ENCODE data around the gene CAMTA1. TPM values are rescaled to one million over a fixed set of nuclear protein-coding genes. Genes with fewer than 3 reads are reported as not detected.
A peak's percentile ranks its signal among the peaks of the same experiment; 100 is the strongest.

CAMTA1 gene
- total RNA-seq, 1 donor from 2014 or later: 47.9 TPM

DNA sequence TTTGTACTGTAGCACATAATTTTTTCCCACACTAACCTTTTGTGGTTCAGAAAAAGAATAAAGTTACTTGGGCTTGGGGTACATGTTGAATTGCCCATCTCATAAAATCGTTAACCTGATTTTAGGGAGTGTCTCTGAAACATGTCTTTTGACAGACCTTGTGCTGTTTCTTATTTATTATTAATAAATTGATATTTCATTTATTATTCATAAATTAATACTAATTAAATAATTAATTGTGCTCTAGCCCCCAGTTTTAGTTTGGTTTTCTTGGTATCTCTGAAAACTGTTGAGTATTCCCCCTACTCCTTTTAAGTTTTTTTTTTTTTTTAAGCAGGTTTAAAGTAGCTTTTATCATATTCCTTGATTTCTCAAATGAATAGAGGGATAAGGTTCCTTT is 27.9 kb downstream of the CAMTA1 start:
- no peak for ATAC-seq
- H3K4me1 ChIP-seq: peaks cover 6% of the 10 kb centered on the region
- no peaks in the 10 kb centered on the region for H3K9me3 ChIP-seq
- no peak for DNase-seq
- intact Hi-C loops (cut with DNase I): no loop called here
- no peaks in the 10 kb centered on the region for H3K27me3 ChIP-seq (ENCODE audit: low read depth)
- no peak overlapping the region for H3K4me3 ChIP-seq
- no peak overlapping the region for H3K27ac ChIP-seq
- H3K36me3 ChIP-seq: no peaks in the 10 kb centered on the region
- TF ChIP-seq CTCF (IDR thresholded peaks at IDR 0.05): no peak

DNA sequence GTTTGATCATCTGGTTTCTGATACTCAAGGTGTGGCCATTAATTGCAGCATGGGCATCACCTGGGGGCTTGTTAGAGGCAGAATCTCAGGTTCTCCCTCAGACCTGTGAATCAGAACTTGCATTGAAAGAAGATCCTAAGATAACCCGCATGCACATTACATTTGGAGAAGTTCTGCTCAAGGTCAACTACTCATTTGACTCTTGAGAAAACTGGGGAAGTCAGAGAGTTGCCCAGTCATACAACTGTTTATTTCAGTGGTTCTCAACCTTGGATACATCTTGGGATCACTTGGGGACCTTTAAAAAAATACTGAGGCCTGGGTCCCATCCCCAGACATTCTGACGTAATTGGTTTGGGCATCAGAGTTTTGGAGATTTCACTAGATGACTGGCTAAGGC is 30.5 kb downstream of the CAMTA1 start:
- no peaks in the 10 kb centered on the region for H3K27me3 ChIP-seq (ENCODE audit: low read depth)
- ATAC-seq: no peak
- H3K36me3 ChIP-seq: no peaks in the 10 kb centered on the region
- no peak for DNase-seq
- H3K9me3 ChIP-seq: no peaks in the 10 kb centered on the region
- no peak overlapping the region for H3K27ac ChIP-seq
- peaks cover 28% of the 10 kb centered on the region for H3K4me1 ChIP-seq
- H3K4me3 ChIP-seq: no peak overlapping the region
- intact Hi-C loops (cut with DNase I): no loop called here
- TF ChIP-seq CTCF (IDR thresholded peaks at IDR 0.05): no peak

GRCh38 chr1:6819246-6820040 is 34.2 kb downstream of the CAMTA1 start:
- ATAC-seq (peak in 1 of 2 donors; percentile 33), DNase-seq (no peak)
- no peak for TF ChIP-seq CTCF (IDR thresholded peaks at IDR 0.05)
- no peaks in the 10 kb centered on the region for H3K9me3 ChIP-seq
- H3K27me3 ChIP-seq (ENCODE audit: low read depth): no peaks in the 10 kb centered on the region
- H3K4me3 ChIP-seq: no peak overlapping the region
- H3K4me1 ChIP-seq: peaks cover 28% of the 10 kb centered on the region
- no peak overlapping the region for H3K27ac ChIP-seq
- H3K36me3 ChIP-seq: no peaks in the 10 kb centered on the region
- intact Hi-C loops (cut with DNase I): no loop called here

DNA sequence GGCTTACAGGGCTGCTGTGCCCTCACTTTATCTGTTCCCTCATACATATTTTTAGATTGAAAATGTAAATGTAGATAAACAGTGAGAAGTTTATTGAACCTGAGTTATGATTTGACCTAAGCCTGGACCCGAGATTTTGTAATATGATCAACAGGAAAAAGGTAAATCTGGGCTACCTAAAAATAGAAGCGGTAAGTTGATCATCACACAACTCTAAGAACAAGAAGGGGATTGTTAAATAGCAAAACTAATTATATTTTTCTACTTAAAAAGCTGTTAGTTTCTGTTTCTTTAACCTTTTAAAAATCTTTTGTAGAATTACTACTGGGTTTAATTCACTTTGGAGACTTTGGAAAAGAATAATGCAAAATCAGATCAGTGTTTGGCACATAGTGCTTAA is 35.6 kb downstream of the CAMTA1 start:
- no peak for TF ChIP-seq CTCF (IDR thresholded peaks at IDR 0.05)
- Histone ChIP-seq H3K27ac (no peak overlapping the region), H3K4me1 (peaks cover 28% of the 10 kb centered on the region), H3K9me3 (no peaks in the 10 kb centered on the region), H3K36me3 (no peaks in the 10 kb centered on the region), H3K4me3 (no peak overlapping the region), H3K27me3 (ENCODE audit: low read depth) (no peaks in the 10 kb centered on the region)
- no peak for DNase-seq
- intact Hi-C loops (cut with DNase I): no loop called here
- no peak for ATAC-seq

DNA sequence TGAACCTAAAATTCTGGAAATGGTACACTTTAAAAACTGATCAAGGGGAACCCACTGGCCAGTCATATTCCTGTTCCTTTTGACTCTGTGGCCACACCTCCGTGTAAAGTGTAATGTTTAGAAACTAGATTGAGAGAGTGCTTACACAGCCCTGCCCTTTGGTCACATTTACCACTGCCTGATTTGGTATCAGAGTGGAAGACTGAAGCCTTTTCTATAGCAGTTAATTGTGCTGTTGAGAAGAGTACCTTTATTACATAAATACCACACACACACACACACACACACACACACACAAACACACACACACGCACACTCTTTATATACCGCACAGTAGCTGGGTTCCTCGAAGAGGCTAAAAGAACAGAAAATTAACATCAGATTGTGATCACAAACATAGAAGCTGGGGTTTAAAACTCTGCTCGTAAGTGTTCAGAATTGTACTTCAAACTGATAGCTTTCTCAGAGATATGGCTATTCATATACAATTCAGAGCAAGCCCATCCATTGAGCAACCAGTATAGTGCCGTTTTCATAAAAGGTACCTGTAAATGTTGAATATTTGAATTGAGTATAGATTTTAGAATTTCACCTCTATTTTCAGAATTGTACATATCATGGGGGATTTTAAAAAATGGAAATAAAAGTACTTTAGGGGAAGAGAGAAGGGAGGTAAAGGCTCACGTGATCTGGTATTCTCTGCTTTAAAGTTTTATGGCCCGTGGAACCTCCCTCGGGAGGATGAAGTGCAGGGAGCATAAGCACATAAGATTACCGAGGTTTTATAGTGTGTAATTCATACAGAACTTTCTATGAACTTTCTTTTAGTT is 37.5 kb downstream of the CAMTA1 start:
- no peak for DNase-seq
- Histone ChIP-seq H3K4me1 (peaks cover 28% of the 10 kb centered on the region), H3K27me3 (ENCODE audit: low read depth) (no peaks in the 10 kb centered on the region), H3K9me3 (no peaks in the 10 kb centered on the region), H3K4me3 (no peak overlapping the region), H3K36me3 (no peaks in the 10 kb centered on the region), H3K27ac (no peak overlapping the region)
- TF ChIP-seq CTCF (IDR thresholded peaks at IDR 0.05): no peak
- intact Hi-C loops (cut with DNase I): no loop called here
- ATAC-seq: peak; percentile 71 to 89

All from lower lobe of right lung (tissue), 2 donors.